ELR (cell line): ENCODE data around the gene TMEM9B.
A peak's percentile ranks its signal among the peaks of the same experiment; 100 is the strongest.

Source experiments
- DNase-seq: peaks from one replicate; pipeline ENCODE4 v3.0.0-alpha.2; 2015; ENCODE audit warnings: low read depth

Gene TMEM9B

DNA sequence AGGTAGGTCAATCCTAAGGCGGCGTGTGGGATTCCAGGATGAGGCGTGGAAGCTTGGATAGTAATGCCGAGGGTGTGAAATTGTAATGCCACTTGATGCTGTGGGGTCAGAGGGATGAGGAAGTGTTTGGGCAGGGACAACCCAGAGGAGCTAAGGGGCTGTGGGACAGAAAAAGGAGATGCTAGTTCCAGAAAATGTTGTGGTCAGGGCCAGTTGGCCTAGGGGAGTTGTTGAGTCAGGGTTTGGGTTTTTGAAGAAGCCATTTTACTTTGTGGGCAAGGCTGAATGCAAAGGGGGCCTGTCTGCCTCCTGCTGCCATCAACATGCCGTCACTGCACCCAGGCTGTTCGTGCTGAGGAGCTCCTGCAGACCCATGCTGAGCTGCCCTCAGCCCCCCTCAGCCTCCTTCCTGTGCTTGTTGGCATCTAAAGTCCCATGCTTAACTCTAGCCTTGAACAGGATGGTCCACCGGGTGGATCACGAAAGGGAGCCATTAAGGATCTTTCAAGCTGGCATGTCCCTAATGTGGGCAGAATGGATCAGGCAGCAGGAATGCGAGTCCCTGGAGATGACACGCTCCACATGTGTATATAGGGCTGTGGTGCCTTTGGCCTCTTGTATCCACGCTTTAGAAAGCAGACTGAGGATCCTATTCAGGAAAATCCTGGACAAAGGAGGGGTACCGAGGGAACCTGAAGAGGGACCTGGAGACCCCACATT, 33.6 kb downstream of the TMEM9B start:
- no peak for DNase-seq

DNA sequence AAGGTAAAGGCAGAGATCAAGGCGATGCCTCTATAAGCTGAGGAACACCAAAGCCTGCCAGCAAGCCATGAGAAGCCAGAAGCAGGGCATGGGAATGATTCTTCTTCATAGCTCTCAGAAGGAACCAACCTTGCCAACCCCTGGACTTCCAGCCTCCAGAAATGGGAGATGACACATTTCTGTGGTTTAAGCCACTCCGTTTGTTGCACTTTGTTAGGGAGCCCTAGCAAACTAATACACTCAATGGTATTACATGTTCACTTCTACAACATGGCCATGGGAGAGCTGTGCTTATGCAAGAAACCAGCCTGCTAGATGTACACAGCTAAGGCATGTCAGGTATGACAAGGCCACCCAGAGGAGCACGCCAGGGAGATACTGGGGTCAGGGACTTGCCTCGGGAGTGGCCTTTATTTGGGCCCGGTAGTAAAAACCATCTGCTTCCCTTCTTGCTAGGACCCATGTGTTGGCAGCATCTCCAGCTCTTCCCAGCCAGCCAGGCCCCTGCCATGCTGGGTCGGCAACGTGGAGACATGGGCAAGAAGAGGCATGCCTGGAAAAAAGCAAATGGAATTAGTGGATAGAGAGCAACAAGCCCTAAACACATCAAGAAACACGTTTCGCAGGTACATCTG, 35.1 kb downstream of the TMEM9B start:
- DNase-seq = peak; percentile 43

DNA sequence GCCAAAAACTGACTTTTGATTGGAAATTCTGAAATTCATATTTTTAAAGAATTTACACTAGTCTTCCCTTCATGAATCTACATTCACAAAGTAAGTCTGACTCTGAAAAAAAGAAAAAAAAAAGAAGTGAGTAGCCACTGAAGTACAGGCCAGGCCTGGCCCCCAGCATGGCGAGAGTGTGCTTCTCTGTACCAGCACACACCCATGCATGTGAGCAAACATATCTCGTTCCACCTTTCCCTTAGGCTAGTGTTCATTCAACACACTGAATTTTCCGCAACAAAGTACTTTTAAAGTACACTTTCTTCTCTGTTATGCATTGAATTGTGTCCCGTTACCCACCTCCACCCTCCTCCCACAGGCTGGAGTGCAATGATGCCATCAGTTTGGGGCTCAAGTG, 36.0 kb downstream of the TMEM9B start:
- DNase-seq = no peak

DNA sequence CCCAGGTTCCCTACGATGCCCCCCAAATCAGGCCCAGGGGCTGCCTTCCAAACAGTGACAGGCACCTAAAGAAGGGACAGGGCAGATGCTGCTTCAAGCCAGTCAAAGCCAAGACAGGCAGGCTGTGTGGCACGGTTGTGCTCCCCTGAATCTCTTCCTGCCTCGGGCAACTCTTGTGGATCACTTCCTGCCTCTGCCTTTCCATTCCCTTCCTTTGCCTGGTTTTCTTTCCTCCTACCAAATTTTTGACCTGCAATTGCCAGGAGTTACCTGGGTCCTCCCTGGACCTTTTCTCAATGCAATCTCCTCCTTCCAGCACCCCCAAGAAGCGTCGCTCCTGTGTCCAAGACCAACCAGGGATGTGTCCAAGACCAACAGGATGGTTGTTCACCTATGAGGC, 37.0 kb downstream of the TMEM9B start:
- no peak for DNase-seq

DNA sequence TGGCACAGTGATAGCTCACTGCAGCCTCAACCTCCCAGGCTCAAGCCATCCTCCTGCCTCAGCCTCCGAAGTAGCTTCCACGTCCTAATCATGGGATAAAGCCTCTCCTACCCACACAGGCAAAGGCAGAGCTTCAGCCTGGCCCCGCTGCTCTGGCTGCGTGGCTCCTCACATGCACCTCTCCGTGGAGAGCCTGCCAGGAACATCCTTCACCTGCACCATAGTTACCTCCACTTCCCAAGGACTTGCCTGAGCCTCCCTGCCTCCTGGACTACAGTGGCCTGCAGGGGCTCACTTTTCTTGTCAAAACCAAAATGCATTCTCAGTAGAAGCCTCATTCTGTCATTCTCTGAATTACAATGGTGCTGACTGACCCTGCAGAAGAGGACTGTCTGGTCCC, 38.0 kb downstream of the TMEM9B start:
- no peak for DNase-seq

- DNase-seq = no peak
Observed at GRCh38 chr11:8925711-8926110, 38.5 kb downstream of the TMEM9B start.

GRCh38 chr11:8922691-8923090, 41.6 kb downstream of the TMEM9B start:
- no peak for DNase-seq

GRCh38 chr11:8917157-8917825, 47.0 kb downstream of the TMEM9B start:
- DNase-seq = peak; percentile 86

DNA sequence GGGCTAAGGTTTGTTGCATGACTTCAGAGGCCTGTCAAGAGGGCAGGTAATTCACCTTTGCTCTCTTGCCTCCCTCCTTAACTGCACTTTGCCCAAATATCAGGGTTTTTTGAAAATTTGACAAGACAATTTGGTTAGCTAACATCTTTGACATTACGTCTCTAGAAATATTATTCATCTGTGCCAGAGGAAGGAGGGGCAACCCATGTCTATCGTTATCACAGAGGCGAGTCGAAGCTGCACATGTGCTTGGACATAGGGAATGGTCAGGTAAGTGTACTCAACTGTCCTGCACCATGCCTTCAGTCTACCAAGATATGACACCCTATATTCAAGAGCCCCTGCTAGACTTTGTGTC, 49.6 kb downstream of the TMEM9B start:
- DNase-seq = no peak

DNA sequence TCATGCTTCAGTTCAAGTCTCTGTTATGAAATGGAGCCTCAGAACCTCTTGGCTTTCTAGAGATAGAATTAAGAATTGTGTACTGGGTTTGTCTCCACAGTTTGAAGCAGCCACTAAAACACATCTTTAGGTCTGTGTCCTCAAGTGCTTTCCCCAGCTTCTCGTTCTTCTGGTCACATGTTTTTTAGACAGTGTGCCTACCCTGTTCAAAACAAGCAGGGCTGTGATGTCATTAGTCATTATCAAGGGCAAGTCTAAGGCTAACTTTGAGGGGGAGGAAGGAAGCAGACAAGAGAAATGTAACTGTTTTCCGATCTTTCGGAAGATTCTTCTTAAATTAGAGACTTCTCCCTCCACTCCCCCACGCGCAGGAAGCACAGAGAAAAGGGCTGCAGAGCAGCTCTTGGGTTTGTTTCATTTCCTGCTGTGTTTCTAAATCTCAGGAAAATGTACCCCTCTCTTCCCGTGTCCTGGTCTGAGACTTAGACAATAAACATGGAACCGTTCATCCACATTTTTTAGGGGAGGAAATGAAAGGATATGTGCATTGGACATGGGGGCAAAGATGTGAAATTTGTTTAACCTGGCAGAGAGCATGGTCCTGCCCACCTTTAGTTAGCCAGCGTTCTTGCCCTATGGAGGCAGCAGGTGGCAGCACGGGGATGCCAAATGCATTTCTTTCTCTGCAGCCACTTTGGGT, 50.1 kb downstream of the TMEM9B start:
- peak; percentile 59 for DNase-seq

- peak; percentile 96 for DNase-seq
Observed at GRCh38 chr11:8911029-8911823, 53.0 kb downstream of the TMEM9B start, which contains the start of gene AKIP1. Gene AKIP1 (plus strand): TSS chr11:8911189. CDS start chr11:8911450, 261 bp downstream.

DNA sequence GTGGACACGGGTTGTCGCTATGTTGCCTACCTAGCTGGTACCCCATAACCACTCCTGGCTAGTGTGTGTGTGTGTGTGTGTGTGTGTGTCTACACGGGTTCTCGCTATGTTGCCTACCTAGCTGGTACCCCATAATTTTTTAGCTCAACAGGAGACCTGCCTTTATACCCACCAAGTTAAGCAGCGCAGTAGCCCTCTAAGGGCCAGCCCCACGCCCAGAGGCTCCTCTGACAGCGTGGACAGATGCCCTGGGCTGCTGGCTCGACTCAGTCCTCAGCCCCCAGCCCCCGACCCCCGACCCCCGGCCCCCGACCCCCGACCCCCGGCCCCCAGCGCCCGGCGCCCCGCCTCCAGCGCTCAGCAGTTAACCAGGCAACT, 53.6 kb downstream of the TMEM9B start:
- DNase-seq = no peak

DNA sequence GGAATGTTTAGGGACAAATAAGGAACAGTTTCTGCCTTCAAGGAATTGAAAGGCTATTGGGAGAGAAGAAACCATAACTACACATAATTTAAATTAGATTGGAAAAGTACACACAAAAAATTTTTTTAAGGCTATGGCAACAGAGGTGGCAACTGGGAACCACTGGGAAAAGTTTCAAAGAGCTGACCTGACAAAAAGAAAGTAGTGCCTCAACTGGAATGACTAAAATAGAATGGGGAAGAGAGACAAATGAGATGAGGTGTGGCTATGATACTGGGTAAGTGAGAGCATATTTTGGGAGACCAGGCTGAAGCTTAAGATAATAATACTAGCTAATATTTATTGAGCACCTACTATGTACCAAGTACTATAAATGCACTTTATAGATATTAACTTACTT, 56.1 kb downstream of the TMEM9B start:
- DNase-seq = no peak

- no peak for DNase-seq
Observed at GRCh38 chr11:8907116-8907515, 57.1 kb downstream of the TMEM9B start.

GRCh38 chr11:8905528-8906165, 58.6 kb downstream of the TMEM9B start:
- peak; percentile 85 for DNase-seq

- no peak for DNase-seq
Observed at GRCh38 chr11:8899119-8899753, 65.0 kb downstream of the TMEM9B start.
